HepG2 (cell line): ENCODE data around the gene ZNF670. TPM values are rescaled to one million over a fixed set of nuclear protein-coding genes. Genes with fewer than 3 reads are reported as not detected.

Source experiments
- DPF2 ChIP-seq: sonication (generic); formaldehyde crosslinking; IDR thresholded peaks from 2 replicates; pipeline ENCODE4 v1.4.0; 2020; ENCODE audit warnings: mild to moderate bottlenecking, low read depth, missing genetic modification reagents, borderline replicate concordance
- NR3C1 ChIP-seq: sonication (generic); formaldehyde crosslinking; IDR thresholded peaks from 2 replicates; pipeline ENCODE4 v1.4.0; 2020; ENCODE audit warnings: missing genetic modification reagents
- SRF ChIP-seq: IDR thresholded peaks from 2 replicates; pipeline ENCODE4 v1.6.1; 2011; ENCODE audit warnings: mild to moderate bottlenecking, low read depth, low read length, moderate library complexity
- ZBTB10 ChIP-seq: sonication (generic); formaldehyde crosslinking; IDR thresholded peaks from 2 replicates; pipeline ENCODE4 v1.4.0; 2020; ENCODE audit warnings: missing genetic modification reagents, borderline replicate concordance
- ZEB1 ChIP-seq: IDR thresholded peaks from 2 replicates; pipeline ENCODE4 v1.6.1; 2012; ENCODE audit warnings: mild to moderate bottlenecking, low read depth, inconsistent platforms; ENCODE audit not compliant: insufficient replicate concordance
- ZNF253 ChIP-seq: sonication (generic); formaldehyde crosslinking; IDR thresholded peaks from 2 replicates; pipeline ENCODE4 v1.8.0; 2022; ENCODE audit warnings: mild to moderate bottlenecking, missing genetic modification reagents, borderline replicate concordance
- ZNF343 ChIP-seq: sonication (generic); formaldehyde crosslinking; IDR thresholded peaks from 2 replicates; pipeline ENCODE4 v1.4.0; 2020; ENCODE audit warnings: mild to moderate bottlenecking, missing genetic modification reagents
- ZNF567 ChIP-seq: sonication (generic); formaldehyde crosslinking; IDR thresholded peaks from 2 replicates; pipeline ENCODE4 v1.8.1; 2023; ENCODE audit warnings: mild to moderate bottlenecking, missing genetic modification reagents, borderline replicate concordance
- ZNF605 ChIP-seq: sonication (generic); formaldehyde crosslinking; IDR thresholded peaks from 2 replicates; pipeline ENCODE4 v1.8.0; 2022; ENCODE audit warnings: mild to moderate bottlenecking, missing genetic modification reagents
- ZSCAN31 ChIP-seq: sonication (generic); formaldehyde crosslinking; IDR thresholded peaks from 2 replicates; pipeline ENCODE4 v1.5.0; 2020; ENCODE audit warnings: low read depth, mild to moderate bottlenecking, missing genetic modification reagents
- polyA plus RNA-seq, 8 experiments: library from polyadenylated mRNA; depleted of rRNA in 3 of 8; stranded (reverse) in 7 of 8; unstranded in 1 of 8; fragments of >200 nt; fragmentation: Illumina TruSeq in 4 of 8; extraction: Trizol in 4 of 8; gene quantifications; 2 replicates each; pipeline versions ENCODE4 v1.2.1 to v1.2.3, GENCODE V29; 2011 to 2016; ENCODE audit warnings: low read depth in 4 of 8, missing spikeins in 1 of 8, mixed read lengths in 1 of 8; ENCODE audit not compliant: insufficient read depth in 1 of 8
- total RNA-seq, 5 experiments: library from RNA; depleted of rRNA; stranded (reverse); fragments of >200 nt; fragmentation: Illumina TruSeq; extraction: Trizol; gene quantifications; 2 replicates each; pipeline ENCODE4 v1.2.3, GENCODE V29; 2016; ENCODE audit warnings: low read depth in 1 of 5
- TF ChIP-seq, protein P1 (sequence below), 2 experiments: fragments of 450-650 bp in 1 of 2; sonication (generic) in 1 of 2; formaldehyde crosslinking in 1 of 2; IDR thresholded peaks; 2 replicates each; pipeline versions ENCODE4 v1.6.1 to v1.8.0; 2016 to 2022; ENCODE audit warnings: antibody characterized with exemption in 1 of 2, mild to moderate bottlenecking in 1 of 2, missing genetic modification reagents in 1 of 2
- TF ChIP-seq, protein P2 (sequence below): sonication (generic); formaldehyde crosslinking; IDR thresholded peaks from 2 replicates; pipeline ENCODE4 v1.4.0; 2020; ENCODE audit warnings: missing genetic modification reagents; ENCODE audit errors: not compliant biosample characterization
- TF ChIP-seq, protein P3 (sequence below): IDR thresholded peaks from 2 replicates; pipeline ENCODE4 v1.6.1; 2018; ENCODE audit warnings: missing genetic modification reagents

ZNF670 gene
- total and polyA plus RNA-seq, 2 of the 13 experiments (the other 11 are each of a cell fraction or from before 2014, with no cell fraction given): 4.2 to 10.9 TPM

DNA sequence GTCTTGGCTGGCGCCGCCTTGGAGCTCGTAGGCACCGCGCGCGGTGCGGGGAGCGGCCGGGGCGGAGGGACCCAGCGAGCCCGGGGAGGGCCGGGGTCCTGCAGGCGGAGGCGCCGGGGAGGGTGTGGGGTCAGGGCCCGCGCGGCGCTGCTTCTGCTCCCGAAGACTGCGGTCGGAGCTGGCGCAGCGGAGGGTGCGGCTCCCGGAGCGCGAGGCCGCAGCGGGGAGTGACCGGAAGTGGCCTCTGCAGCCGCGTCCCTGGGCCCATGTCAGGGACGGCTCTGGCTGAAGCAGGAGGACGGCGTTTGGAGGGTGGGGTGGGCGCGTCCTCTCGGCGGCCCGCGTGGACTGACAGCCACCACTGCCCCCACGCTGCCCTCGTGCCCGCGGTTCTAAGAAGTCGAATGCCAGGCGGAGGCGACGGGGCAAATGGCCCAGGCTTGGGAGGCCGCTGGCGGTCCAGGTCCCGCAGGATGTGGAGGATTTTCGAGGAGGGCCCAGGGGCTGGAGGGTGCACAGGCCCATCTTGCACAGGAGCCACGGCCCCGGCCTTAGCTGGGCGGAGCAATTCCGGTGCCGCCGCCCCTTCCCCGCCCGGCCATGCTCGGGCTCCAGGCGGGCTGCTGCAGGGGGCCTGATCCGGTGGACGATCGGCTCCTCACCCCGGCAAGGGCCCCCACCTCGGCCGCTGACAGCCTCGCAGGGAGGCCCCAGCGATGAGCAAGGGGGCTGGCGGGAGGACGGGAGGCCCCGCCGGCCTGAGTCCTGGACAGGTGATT is 33.3 kb upstream of the ZNF670 start (continued):
- TF ChIP-seq, protein P1, sequence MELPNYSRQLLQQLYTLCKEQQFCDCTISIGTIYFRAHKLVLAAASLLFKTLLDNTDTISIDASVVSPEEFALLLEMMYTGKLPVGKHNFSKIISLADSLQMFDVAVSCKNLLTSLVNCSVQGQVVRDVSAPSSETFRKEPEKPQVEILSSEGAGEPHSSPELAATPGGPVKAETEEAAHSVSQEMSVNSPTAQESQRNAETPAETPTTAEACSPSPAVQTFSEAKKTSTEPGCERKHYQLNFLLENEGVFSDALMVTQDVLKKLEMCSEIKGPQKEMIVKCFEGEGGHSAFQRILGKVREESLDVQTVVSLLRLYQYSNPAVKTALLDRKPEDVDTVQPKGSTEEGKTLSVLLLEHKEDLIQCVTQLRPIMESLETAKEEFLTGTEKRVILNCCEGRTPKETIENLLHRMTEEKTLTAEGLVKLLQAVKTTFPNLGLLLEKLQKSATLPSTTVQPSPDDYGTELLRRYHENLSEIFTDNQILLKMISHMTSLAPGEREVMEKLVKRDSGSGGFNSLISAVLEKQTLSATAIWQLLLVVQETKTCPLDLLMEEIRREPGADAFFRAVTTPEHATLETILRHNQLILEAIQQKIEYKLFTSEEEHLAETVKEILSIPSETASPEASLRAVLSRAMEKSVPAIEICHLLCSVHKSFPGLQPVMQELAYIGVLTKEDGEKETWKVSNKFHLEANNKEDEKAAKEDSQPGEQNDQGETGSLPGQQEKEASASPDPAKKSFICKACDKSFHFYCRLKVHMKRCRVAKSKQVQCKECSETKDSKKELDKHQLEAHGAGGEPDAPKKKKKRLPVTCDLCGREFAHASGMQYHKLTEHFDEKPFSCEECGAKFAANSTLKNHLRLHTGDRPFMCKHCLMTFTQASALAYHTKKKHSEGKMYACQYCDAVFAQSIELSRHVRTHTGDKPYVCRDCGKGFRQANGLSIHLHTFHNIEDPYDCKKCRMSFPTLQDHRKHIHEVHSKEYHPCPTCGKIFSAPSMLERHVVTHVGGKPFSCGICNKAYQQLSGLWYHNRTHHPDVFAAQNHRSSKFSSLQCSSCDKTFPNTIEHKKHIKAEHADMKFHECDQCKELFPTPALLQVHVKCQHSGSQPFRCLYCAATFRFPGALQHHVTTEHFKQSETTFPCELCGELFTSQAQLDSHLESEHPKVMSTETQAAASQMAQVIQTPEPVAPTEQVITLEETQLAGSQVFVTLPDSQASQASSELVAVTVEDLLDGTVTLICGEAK (IDR thresholded peaks at IDR 0.05): no peak
- TF ChIP-seq, protein P1 (CRISPR knock-in tag; IDR thresholded peaks at IDR 0.05): peak; percentile 12; the same call in 1 of the 2 replicates
- TF ChIP-seq, protein P2, sequence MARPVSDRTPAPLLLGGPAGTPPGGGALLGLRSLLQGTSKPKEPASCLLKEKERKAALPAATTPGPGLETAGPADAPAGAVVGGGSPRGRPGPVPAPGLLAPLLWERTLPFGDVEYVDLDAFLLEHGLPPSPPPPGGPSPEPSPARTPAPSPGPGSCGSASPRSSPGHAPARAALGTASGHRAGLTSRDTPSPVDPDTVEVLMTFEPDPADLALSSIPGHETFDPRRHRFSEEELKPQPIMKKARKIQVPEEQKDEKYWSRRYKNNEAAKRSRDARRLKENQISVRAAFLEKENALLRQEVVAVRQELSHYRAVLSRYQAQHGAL (CRISPR knock-in tag): no peak
- TF ChIP-seq ZNF343 (CRISPR knock-in tag) (peak; percentile 27; the same call in 1 of the 2 replicates), DPF2 (CRISPR knock-in tag) (no peak), ZNF605 (CRISPR knock-in tag) (no peak), NR3C1 (CRISPR knock-in tag) (no peak), SRF (no peak), ZBTB10 (CRISPR knock-in tag) (no peak), ZSCAN31 (CRISPR knock-in tag) (no peak), ZNF253 (CRISPR knock-in tag) (peak; percentile 34; the same call in 1 of the 2 replicates), ZEB1 (peak; percentile 33), ZNF567 (CRISPR knock-in tag) (no peak)
- TF ChIP-seq, protein P3, sequence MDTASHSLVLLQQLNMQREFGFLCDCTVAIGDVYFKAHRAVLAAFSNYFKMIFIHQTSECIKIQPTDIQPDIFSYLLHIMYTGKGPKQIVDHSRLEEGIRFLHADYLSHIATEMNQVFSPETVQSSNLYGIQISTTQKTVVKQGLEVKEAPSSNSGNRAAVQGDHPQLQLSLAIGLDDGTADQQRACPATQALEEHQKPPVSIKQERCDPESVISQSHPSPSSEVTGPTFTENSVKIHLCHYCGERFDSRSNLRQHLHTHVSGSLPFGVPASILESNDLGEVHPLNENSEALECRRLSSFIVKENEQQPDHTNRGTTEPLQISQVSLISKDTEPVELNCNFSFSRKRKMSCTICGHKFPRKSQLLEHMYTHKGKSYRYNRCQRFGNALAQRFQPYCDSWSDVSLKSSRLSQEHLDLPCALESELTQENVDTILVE: peak; percentile 82; the same call in 1 of the 2 replicates
